GM21367 (cell line): ENCODE results near the gene NTNG2.
"Not testable (repeated sequence)": the region's sequence is repeated elsewhere in the genome, so short reads cannot be mapped to it uniquely, and the experiment has no call there.

ENCODE experiments used
- ATAC-seq: cut with Tn5 transposase; IDR thresholded peaks from one replicate; pipeline ENCODE4 v1.9.1; 2021; ENCODE audit not compliant: unreplicated experiment

NTNG2 gene, protein sequence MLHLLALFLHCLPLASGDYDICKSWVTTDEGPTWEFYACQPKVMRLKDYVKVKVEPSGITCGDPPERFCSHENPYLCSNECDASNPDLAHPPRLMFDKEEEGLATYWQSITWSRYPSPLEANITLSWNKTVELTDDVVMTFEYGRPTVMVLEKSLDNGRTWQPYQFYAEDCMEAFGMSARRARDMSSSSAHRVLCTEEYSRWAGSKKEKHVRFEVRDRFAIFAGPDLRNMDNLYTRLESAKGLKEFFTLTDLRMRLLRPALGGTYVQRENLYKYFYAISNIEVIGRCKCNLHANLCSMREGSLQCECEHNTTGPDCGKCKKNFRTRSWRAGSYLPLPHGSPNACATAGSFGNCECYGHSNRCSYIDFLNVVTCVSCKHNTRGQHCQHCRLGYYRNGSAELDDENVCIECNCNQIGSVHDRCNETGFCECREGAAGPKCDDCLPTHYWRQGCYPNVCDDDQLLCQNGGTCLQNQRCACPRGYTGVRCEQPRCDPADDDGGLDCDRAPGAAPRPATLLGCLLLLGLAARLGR

GRCh38 chr9:132161743-132162184 lies at the start of gene NTNG2:
NTNG2 (plus strand) TSS chr9:132162058; CDS start chr9:132166832, 4,774 bp downstream.
- no peak for ATAC-seq

DNA sequence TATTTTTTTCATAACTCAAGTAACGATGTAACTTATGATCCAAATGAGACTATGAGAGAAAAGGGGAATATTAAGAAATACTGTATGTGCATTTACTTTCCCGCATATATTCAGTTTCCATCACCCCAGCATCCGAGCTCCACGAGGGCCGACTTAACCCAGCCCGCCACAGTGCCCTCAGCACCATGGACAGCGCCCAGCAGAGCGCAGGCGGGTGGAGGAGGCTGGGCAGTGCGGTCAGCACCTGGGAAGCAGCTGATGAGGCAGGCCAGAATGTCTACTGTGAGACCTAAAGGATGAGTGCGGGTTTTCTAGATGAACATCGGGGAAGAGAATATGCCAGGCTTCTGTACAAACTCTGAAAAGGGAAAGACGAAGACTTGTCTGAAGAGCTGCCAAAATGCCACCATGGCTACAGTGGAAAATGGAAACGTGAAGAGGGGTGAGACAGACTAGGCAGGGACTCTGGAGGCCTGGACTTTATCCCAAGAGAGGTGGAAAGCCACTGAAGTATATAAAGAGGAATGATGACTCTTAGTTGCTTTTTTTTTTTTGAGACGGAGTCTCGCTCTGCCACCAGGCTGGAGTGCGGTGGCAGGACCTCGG lies 47.7 kb upstream of the NTNG2 start:
- ATAC-seq: no peak

- no peak for ATAC-seq
Observed at GRCh38 chr9:132116583-132116982, 45.3 kb upstream of the NTNG2 start.

GRCh38 chr9:132117694-132118093 lies 44.2 kb upstream of the NTNG2 start:
- no peak for ATAC-seq

DNA sequence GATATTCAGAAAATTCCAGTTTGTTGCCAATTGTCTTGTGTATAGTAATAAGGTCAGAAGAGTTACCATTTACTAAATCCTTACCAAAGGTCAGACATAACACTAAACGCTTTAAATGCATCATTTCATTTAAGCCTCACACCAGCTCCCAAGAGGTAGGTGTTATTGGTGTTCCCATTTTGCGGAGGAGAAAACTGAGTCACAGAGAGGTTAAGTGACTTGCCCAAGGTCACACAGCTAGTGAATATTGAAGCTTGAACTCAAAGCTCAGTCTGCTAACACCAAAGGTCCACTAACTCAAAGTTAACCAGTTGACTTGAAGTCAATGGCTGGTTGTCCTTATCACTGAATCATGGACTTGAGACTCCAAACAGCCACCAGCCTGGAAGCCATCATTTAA lies 40.8 kb upstream of the NTNG2 start:
- no peak for ATAC-seq

- ATAC-seq: no peak
Observed at GRCh38 chr9:132124800-132125199, 37.1 kb upstream of the NTNG2 start.

GRCh38 chr9:132125361-132125760 lies 36.5 kb upstream of the NTNG2 start:
- no peak for ATAC-seq

GRCh38 chr9:132125944-132126679 lies 35.7 kb upstream of the NTNG2 start:
- no peak for ATAC-seq

DNA sequence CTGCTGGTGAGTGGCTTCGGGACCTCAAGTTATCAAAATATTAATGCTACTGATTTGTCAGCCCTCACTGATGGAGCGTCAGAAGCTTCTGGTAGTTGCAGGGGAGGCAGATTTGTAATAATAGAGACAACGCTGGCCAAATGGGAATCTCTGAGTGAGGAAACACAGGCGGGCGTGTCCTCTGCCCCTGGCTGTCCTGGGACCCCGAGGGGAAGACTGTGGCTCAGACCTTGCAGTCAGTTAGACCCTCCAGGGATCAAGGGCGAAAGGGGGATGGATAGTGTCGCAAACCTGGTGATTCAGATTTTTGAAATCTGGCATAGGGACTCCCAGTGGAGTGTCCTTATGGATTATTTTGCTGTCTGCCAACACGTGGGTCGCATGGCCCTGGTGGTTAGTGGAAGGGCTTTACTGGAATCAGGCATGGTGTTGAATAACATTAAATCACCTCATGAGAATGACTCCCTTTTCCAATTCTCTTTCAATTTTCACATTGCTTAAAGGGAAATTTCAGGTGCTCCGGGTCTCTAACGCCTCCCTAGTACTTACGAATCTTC lies 35.1 kb upstream of the NTNG2 start:
- ATAC-seq: no peak

GRCh38 chr9:132127888-132128534 lies 33.8 kb upstream of the NTNG2 start:
- ATAC-seq: no peak

GRCh38 chr9:132129535-132129934 lies 32.3 kb upstream of the NTNG2 start:
- no peak for ATAC-seq

DNA sequence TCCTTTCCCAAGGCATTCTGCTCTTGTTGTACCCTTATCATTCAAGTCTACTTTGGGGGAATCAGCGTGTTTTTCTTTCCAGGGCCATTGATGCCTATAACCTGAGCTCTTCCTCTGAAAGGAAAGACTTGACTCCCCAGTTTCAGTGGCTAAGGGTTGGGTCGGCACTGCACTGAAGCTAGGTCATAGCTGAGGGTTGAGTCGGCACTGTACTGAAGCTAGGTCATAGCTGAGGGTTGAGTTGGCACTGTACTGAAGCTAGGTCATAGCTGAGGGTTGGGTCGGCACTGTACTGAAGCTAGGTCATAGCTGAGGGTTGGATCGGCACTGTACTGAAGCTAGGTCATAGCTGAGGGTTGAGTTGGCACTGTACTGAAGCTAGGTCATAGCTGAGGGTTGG lies 27.8 kb upstream of the NTNG2 start:
- ATAC-seq: not testable (repeated sequence)

DNA sequence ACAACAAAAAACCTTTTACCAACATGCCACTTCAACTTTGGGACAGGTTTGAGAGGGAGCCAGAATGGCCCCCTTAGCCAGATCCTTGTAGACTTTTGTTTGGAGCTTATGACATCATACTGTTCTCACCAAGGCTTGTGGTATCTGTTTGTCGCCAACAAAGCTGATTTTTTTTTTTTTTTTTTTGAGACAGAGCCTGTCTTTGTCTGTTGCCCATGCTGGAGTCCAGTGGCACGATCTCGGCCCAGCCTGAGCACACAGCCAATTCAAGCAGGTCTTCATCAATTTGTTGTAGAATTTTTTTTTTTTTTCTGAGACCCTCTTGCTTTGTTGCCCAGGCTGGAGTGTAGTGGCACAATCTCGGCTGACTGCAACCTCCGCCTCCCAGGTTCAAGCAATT lies 26.4 kb upstream of the NTNG2 start:
- no peak for ATAC-seq

DNA sequence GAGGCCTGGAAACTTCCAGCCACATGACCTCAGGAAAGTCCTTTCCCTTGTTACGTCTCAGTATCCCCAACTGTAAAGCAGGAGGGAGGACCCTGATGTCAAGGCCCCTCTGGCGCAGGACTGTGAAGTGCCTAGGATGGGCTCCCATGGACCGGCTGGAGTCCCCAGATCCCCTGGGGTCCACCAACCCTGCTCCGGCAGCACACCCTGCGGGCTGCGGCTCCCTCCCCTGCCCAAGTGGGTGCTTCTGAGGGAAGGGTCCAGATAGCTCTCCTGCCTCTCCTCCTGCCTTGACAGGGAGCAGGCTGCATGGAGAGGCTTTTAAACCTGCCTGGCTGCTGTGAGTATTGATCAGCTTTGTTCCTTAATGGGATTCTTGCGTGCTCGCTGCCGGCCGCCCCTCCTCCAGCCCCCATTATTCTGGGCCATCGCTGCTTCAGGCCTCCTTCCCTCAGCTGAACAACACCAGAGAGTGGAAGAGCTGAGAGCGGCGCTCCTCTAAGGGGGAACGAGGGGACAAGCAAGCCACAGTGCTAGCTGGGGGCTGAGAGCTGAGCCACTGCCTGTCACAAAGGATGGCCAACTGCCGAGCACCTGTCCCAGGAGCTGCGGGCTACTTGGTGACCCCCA lies 25.6 kb upstream of the NTNG2 start:
- no peak for ATAC-seq

DNA sequence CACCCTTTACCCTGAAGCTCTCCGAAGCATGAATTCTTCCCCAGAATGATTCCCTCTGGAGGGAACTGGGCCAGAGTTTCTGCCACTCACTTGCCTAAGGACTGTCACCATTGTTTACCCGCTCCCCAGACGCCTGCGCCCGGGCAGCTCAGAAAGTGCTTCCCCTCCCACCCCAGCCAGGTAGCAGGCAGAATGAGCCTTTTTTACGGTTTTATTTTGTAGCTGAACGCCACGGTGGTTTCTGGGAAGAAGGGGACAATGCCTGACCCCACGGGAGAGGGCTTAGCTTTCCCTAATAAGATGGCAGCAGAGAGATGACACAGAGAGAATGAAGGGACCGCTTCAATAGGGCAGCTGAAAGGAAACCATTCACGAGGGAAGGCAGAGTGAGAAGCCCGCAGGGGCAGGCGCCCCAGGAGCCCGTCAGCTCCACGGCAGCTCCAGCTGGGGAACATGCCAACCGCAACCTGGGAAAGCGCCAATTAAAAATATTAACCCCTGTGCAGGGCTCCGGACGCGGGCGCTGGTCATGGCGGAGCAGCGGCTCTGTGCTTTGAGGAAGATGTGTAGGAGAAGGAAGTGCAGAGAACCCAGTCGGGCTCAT lies 20.4 kb upstream of the NTNG2 start:
- no peak for ATAC-seq

DNA sequence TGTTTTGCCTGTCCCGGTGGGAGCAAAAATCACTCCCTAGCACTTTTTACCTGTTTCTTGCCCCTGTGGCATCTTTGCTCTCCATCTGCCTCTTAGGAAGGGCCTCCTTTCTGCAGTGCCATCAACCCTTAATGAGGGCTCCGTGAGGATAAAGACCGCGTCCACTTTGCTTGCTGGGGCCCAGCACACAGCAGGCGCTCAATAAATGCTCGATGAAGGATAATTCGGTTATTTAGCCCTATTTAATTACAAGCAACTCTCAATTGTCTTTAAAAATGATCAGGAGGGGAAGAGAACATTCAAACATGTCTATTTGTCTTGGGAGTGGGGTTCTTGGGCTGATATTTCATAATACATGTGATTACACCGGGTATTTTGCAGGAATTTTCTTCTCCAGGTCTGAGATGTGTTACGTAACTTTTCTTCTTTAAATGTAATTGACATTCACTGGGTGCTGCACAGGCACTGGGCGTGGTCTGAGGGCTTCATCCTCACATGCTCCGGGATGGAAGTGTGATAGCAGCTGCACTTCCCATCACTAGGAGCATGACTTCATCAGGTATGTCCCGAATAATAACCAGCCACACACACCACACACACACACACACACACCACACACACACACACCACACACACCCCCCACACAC lies 19.8 kb upstream of the NTNG2 start:
- ATAC-seq: no peak

DNA sequence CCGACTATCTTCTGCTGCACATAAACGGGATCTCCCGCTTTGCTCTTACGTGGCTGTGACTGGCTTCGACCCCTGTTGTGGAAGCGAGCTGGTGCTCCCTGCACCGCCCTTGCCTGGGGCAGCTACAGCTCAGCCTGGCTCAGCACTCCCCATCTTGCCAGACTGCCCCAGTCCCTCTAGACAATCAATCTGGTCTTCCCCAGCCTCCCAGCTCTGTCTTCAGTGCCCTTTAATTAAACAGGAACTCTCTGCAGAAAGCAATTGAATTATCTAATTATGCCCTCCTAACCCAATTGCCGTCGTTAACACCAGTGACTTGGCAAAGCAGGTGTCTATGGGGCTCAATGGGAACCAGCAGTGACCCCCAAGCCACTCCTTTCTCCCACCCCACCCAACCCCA lies 18.9 kb upstream of the NTNG2 start:
- no peak for ATAC-seq

DNA sequence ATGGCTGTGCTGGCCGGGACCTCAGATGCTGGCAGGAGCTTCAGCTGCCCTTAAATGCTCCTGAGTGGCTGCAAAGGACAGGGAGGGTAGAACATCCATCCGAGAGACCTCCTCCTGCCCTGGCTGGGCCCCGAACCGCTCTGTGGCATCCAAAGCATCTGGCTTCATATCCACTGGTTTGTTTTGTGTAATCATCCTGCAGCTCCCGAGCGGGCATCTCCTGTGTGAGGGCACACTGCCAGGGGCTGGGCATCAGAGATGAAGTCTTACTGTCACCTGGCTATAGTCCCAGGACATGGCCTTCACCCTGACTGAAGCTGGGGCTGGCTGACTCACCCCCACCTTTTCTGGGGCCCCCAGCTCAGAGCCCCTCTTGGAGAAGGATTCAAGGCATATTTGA lies 18.5 kb upstream of the NTNG2 start:
- ATAC-seq: no peak

DNA sequence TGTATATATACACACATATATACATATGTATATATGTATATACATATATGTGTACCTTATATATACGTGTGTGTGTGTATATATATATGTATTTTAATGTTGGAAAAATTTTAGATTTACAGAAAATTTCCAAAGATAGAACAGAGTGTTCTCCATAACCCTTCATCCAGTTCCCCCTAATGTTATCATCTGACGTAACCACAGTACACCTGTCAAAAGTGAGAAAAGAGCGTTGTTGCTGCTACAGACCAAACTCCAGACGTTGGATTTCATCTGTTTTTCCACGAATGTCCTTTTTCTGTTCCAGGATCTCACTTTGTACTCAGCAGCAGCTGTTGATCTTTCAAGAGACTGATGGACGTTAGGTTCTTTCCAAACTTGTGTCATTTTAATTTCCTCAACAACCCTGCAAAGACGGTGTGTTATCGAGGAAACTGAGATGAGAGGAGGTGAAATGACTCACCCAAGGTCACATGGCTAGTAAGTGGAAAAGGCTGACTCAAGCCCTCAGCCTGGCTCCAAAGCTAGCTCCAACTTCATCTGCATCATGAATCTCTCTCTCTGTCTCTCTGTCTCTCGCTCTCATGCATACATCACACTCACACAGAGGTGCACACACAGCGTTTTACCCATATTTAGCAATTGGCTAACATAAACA lies 17.0 kb upstream of the NTNG2 start:
- no peak for ATAC-seq
